SK-N-MC (cell line): ENCODE data around the gene TMEM134.
"Not testable (repeated sequence)": the region's sequence is repeated elsewhere in the genome, so short reads cannot be mapped to it uniquely, and the experiment has no call there.

Experiments
- DNase-seq: peaks from one replicate; pipeline ENCODE4 v3.0.0-alpha.2; 2011; ENCODE audit warnings: low read depth, low spot score
- H3K27ac ChIP-seq: fragments of 200-600 bp; sonication (generic); 2 replicates; pipeline ENCODE4 v1.5.1; 2016; ENCODE audit warnings: mixed run types
- H3K36me3 ChIP-seq: fragments of 200-600 bp; sonication (generic); 2 replicates; pipeline ENCODE4 v1.6.1; 2017; ENCODE audit warnings: antibody characterized with exemption, low read length, mixed read lengths; ENCODE audit not compliant: insufficient read depth
- H3K4me3 ChIP-seq: fragments of 200-600 bp; sonication (generic); 2 replicates; pipeline ENCODE4 v1.5.1; 2016
- H3K9ac ChIP-seq: fragments of 200-600 bp; sonication (generic); 2 replicates; pipeline ENCODE4 v1.8.0; 2017; ENCODE audit warnings: mixed run types, mixed read lengths; ENCODE audit not compliant: insufficient read length
- H3K9me3 ChIP-seq: fragments of 200-600 bp; sonication (generic); 2 replicates; pipeline ENCODE4 v1.6.1; 2017; ENCODE audit warnings: low read depth, mild to moderate bottlenecking, antibody characterized with exemption, low read length, moderate library complexity, mixed read lengths
- EZH2 ChIP-seq: fragments of 200-600 bp; sonication (generic); IDR thresholded peaks from one replicate; pipeline ENCODE4 v1.6.1; 2017; ENCODE audit warnings: antibody characterized with exemption
- FOXP2 ChIP-seq: optimal IDR thresholded peaks from 2 replicates; pipeline ENCODE3; 2011; ENCODE audit warnings: mild to moderate bottlenecking, moderate library complexity; ENCODE audit not compliant: insufficient read depth; ENCODE audit errors: extremely low read length, control extremely low read depth
- POLR2AphosphoS5 ChIP-seq: IDR thresholded peaks from 2 replicates; pipeline ENCODE4 v1.6.1; 2012; ENCODE audit warnings: mild to moderate bottlenecking, low read depth, low read length, borderline replicate concordance

Gene TMEM134

GRCh38 chr11:67489885-67490726, 21.1 kb upstream of the TMEM134 start:
- Histone ChIP-seq H3K9ac (no peak overlapping the region), H3K36me3 (peaks cover 9% of the 10 kb centered on the region; the same call in 1 of the 2 replicates)
- no peak for TF ChIP-seq POLR2AphosphoS5
- no peak for TF ChIP-seq FOXP2
- no peak for TF ChIP-seq EZH2

GRCh38 chr11:67489203-67489884, 20.3 kb upstream of the TMEM134 start:
- Histone ChIP-seq H3K27ac (no peak overlapping the region), H3K36me3 (peaks cover 9% of the 10 kb centered on the region; the same call in 1 of the 2 replicates), H3K4me3 (no peak overlapping the region), H3K9me3 (no peaks in the 10 kb centered on the region), H3K9ac (no peak overlapping the region)
- no peak for DNase-seq
- TF ChIP-seq POLR2AphosphoS5: no peak
- no peak for TF ChIP-seq FOXP2
- no peak for TF ChIP-seq EZH2

More at GRCh38 chr11:67489885-67490726, 21.1 kb upstream of the TMEM134 start:
- Histone ChIP-seq H3K27ac (no peak overlapping the region), H3K9me3 (no peaks in the 10 kb centered on the region), H3K4me3 (no peak overlapping the region)
- DNase-seq: no peak

- Histone ChIP-seq H3K4me3 (no peak overlapping the region), H3K27ac (no peak overlapping the region), H3K36me3 (peaks cover 9% of the 10 kb centered on the region; the same call in 1 of the 2 replicates), H3K9me3 (no peaks in the 10 kb centered on the region), H3K9ac (no peak overlapping the region)
- DNase-seq: no peak
- TF ChIP-seq EZH2 (no peak), FOXP2 (no peak), POLR2AphosphoS5 (no peak)
Measured at GRCh38 chr11:67486481-67487195, 17.6 kb upstream of the TMEM134 start.

GRCh38 chr11:67485873-67486361, 16.9 kb upstream of the TMEM134 start:
- H3K4me3 ChIP-seq, H3K27ac ChIP-seq, H3K9ac ChIP-seq, H3K36me3 ChIP-seq, DNase-seq, H3K9me3 ChIP-seq: not testable (repeated sequence)

- Histone ChIP-seq H3K27ac (no peak overlapping the region), H3K9ac (no peak overlapping the region), H3K4me3 (no peak overlapping the region)
Measured at GRCh38 chr11:67484847-67485311, 15.8 kb upstream of the TMEM134 start.

GRCh38 chr11:67483831-67484665, 15.0 kb upstream of the TMEM134 start:
- DNase-seq: no peak
- peak overlapping the region; percentile 15; the same call in 1 of the 2 replicates for H3K27ac ChIP-seq
- H3K4me3 ChIP-seq: peak overlapping the region; percentile 89
- H3K9me3 ChIP-seq: no peaks in the 10 kb centered on the region
- no peak for TF ChIP-seq POLR2AphosphoS5
- no peak for TF ChIP-seq EZH2
- TF ChIP-seq FOXP2: no peak
- peak overlapping the region; percentile 73 for H3K9ac ChIP-seq
- H3K36me3 ChIP-seq: peaks cover 3% of the 10 kb centered on the region; the same call in 1 of the 2 replicates

More at GRCh38 chr11:67484847-67485311, 15.8 kb upstream of the TMEM134 start:
- TF ChIP-seq POLR2AphosphoS5 (no peak), EZH2 (no peak), FOXP2 (no peak)
- Histone ChIP-seq H3K9me3 (no peaks in the 10 kb centered on the region), H3K36me3 (peaks cover 3% of the 10 kb centered on the region; the same call in 1 of the 2 replicates)
- DNase-seq: no peak
